Neural cell (in vitro differentiated cells): Measurements from ENCODE around the gene ZNF850. TPM values are rescaled to one million over a fixed set of nuclear protein-coding genes. Genes with fewer than 3 reads are reported as not detected.

Source experiments
- H2AFZ ChIP-seq: fragments of 200-600, 300-800 bp; sonication (generic), shearing (Covaris generic); 2 replicates; pipeline ENCODE4 v1.6.0; 2014; ENCODE audit warnings: low read depth, mild to moderate bottlenecking, antibody characterized with exemption, low read length, moderate library complexity
- H3F3A ChIP-seq: fragments of 200-600 bp; shearing (Covaris generic); 2 replicates; pipeline ENCODE4 v1.6.1; 2016; ENCODE audit warnings: mild to moderate bottlenecking, moderate library complexity, mixed read lengths, antibody characterized with exemption, low read length; ENCODE audit not compliant: insufficient read depth, poor library complexity, severe bottlenecking
- H3K27ac ChIP-seq: fragments of 200-600, 300-800 bp; sonication (generic), shearing (Covaris generic); 2 replicates; pipeline ENCODE4 v1.5.1; 2014; ENCODE audit warnings: mild to moderate bottlenecking, low read length, moderate library complexity
- H3K27me3 ChIP-seq: fragments of 300-800, 200-600 bp; sonication (generic), shearing (Covaris generic); 2 replicates; pipeline ENCODE4 v1.6.0; 2014; ENCODE audit warnings: mild to moderate bottlenecking, low read depth, low read length, moderate library complexity; ENCODE audit not compliant: insufficient read depth
- H3K36me3 ChIP-seq: fragments of 300-800, 200-600 bp; sonication (generic), shearing (Covaris generic); 2 replicates; pipeline ENCODE4 v1.5.1; 2014; ENCODE audit warnings: mild to moderate bottlenecking, antibody characterized with exemption, low read length, moderate library complexity; ENCODE audit not compliant: insufficient read depth
- H3K4me2 ChIP-seq: fragments of 300-800, 200-600 bp; sonication (generic), shearing (Covaris generic); 2 replicates; pipeline ENCODE4 v1.6.0; 2014; ENCODE audit warnings: mild to moderate bottlenecking, low read length
- H3K4me3 ChIP-seq: fragments of 300-800, 200-600 bp; sonication (generic), shearing (Covaris generic); 2 replicates; pipeline ENCODE4 v1.5.1; 2014; ENCODE audit warnings: mild to moderate bottlenecking, low read length, moderate library complexity
- H3K79me2 ChIP-seq: fragments of 200-600 bp; shearing (Covaris generic); replicated peaks from 2 replicates; pipeline ENCODE4 v1.6.0; 2014; ENCODE audit warnings: mild to moderate bottlenecking, low read length, moderate library complexity; ENCODE audit not compliant: insufficient read depth
- H3K9ac ChIP-seq: fragments of 300-800, 200-600 bp; sonication (generic), shearing (Covaris generic); 2 replicates; pipeline ENCODE4 v1.6.1; 2016; ENCODE audit warnings: mild to moderate bottlenecking, low read length, mixed read lengths
- H3K9me2 ChIP-seq: fragments of 200-600 bp; shearing (Covaris generic); 2 replicates; pipeline ENCODE4 v1.6.1; 2016; ENCODE audit warnings: mild to moderate bottlenecking, low read length, mixed read lengths; ENCODE audit not compliant: insufficient read depth
- H3K9me3 ChIP-seq: fragments of 200-600, 300-800 bp; sonication (generic), shearing (Covaris generic); 2 replicates; pipeline ENCODE4 v1.6.1; 2016; ENCODE audit warnings: mild to moderate bottlenecking, mixed run types, low read length, moderate library complexity, mixed read lengths
- H4K20me1 ChIP-seq: fragments of 200-600 bp; shearing (Covaris generic); 2 replicates; pipeline ENCODE4 v1.6.1; 2016; ENCODE audit warnings: mild to moderate bottlenecking, mixed run types; ENCODE audit not compliant: insufficient read depth
- CTCF ChIP-seq: fragments of 450-650 bp; IDR thresholded peaks from 2 replicates; pipeline ENCODE4 v1.5.1; 2014; ENCODE audit warnings: antibody characterized with exemption, mild to moderate bottlenecking, moderate library complexity; ENCODE audit not compliant: poor library complexity, severe bottlenecking
- EP300 ChIP-seq: fragments of 450-650 bp; conservative IDR thresholded peaks from 2 replicates; pipeline ENCODE4 v1.6.1; 2014; ENCODE audit warnings: antibody characterized with exemption, mild to moderate bottlenecking, moderate library complexity; ENCODE audit not compliant: poor library complexity, severe bottlenecking
- EZH2 ChIP-seq: fragments of 200-600, 300-800 bp; shearing (Covaris generic), sonication (generic); IDR thresholded peaks from 2 replicates; pipeline ENCODE4 v1.6.1; 2014; ENCODE audit warnings: antibody characterized with exemption, low read length, borderline replicate concordance, mild to moderate bottlenecking; ENCODE audit not compliant: insufficient read depth, poor library complexity, severe bottlenecking
- MXI1 ChIP-seq: fragments of 450-650 bp; conservative IDR thresholded peaks from 2 replicates; pipeline ENCODE4 v1.6.1; 2014; ENCODE audit warnings: antibody characterized with exemption, mild to moderate bottlenecking; ENCODE audit not compliant: poor library complexity, severe bottlenecking
- POLR2AphosphoS5 ChIP-seq: IDR thresholded peaks from 2 replicates; pipeline ENCODE4 v1.6.1; 2012
- RAD21 ChIP-seq: fragments of 450-650 bp; conservative IDR thresholded peaks from 2 replicates; pipeline ENCODE4 v1.6.1; 2014; ENCODE audit warnings: antibody characterized with exemption, mild to moderate bottlenecking, moderate library complexity
- SMC3 ChIP-seq: fragments of 450-650 bp; conservative IDR thresholded peaks from 2 replicates; pipeline ENCODE4 v1.6.1; 2014; ENCODE audit warnings: antibody characterized with exemption, mild to moderate bottlenecking, moderate library complexity; ENCODE audit not compliant: poor library complexity
- TAF1 ChIP-seq: IDR thresholded peaks from 2 replicates; pipeline ENCODE4 v1.6.1; 2012; ENCODE audit warnings: low read depth
- polyA plus RNA-seq: library from polyadenylated mRNA; depleted of rRNA; stranded (reverse); fragments of >200 nt; gene quantifications from 2 replicates; pipeline ENCODE4 v1.2.3, GENCODE V29; 2014
- TF ChIP-seq, protein P1 (sequence below): IDR thresholded peaks from 2 replicates; pipeline ENCODE4 v1.6.1; 2012; ENCODE audit warnings: borderline replicate concordance

ZNF850 gene
- polyA plus RNA-seq, 1 donor from 2014 or later: 1.0 TPM

GRCh38 chr19:36775768-36776167, 3.2 kb upstream of the ZNF850 start:
- no peaks in the 10 kb centered on the region for H4K20me1 ChIP-seq
- H3K27me3 ChIP-seq: no peaks in the 10 kb centered on the region
- no peaks in the 10 kb centered on the region for H3K9me2 ChIP-seq
- H2AFZ ChIP-seq: no peak overlapping the region
- no peak overlapping the region for H3K4me3 ChIP-seq
- H3K27ac ChIP-seq: no peak overlapping the region
- H3K9me3 ChIP-seq: peaks cover 9% of the 10 kb centered on the region
- no peaks in the 10 kb centered on the region for H3K79me2 ChIP-seq
- H3K9ac ChIP-seq: no peak overlapping the region
- H3K4me2 ChIP-seq: no peak overlapping the region
- H3F3A ChIP-seq: no peaks in the 10 kb centered on the region
- H3K36me3 ChIP-seq: no peaks in the 10 kb centered on the region
- TF ChIP-seq EZH2: no peak
- TF ChIP-seq EP300: no peak
- no peak for TF ChIP-seq MXI1
- TF ChIP-seq SMC3: no peak
- no peak for TF ChIP-seq TAF1
- TF ChIP-seq, protein P1, sequence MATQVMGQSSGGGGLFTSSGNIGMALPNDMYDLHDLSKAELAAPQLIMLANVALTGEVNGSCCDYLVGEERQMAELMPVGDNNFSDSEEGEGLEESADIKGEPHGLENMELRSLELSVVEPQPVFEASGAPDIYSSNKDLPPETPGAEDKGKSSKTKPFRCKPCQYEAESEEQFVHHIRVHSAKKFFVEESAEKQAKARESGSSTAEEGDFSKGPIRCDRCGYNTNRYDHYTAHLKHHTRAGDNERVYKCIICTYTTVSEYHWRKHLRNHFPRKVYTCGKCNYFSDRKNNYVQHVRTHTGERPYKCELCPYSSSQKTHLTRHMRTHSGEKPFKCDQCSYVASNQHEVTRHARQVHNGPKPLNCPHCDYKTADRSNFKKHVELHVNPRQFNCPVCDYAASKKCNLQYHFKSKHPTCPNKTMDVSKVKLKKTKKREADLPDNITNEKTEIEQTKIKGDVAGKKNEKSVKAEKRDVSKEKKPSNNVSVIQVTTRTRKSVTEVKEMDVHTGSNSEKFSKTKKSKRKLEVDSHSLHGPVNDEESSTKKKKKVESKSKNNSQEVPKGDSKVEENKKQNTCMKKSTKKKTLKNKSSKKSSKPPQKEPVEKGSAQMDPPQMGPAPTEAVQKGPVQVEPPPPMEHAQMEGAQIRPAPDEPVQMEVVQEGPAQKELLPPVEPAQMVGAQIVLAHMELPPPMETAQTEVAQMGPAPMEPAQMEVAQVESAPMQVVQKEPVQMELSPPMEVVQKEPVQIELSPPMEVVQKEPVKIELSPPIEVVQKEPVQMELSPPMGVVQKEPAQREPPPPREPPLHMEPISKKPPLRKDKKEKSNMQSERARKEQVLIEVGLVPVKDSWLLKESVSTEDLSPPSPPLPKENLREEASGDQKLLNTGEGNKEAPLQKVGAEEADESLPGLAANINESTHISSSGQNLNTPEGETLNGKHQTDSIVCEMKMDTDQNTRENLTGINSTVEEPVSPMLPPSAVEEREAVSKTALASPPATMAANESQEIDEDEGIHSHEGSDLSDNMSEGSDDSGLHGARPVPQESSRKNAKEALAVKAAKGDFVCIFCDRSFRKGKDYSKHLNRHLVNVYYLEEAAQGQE: no peak
- TF ChIP-seq RAD21: no peak
- TF ChIP-seq CTCF: no peak
- no peak for TF ChIP-seq POLR2AphosphoS5

DNA sequence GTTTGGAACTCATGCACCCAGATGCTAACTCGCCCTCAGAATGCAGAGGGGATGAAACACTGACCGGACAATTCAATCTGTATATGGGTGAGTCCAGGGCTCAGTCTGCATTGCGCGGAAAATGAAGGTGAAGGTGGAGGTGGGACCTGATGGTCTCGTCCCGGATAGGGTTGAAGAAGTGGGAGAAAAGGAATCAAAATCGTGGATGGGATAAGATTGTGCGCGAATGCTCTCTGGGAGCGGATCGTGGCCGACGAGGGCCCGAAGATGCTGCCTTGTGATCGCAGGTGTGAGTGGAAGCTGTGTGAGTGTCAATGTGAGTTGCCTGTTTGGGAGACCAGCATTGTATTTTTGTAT, 594 bp upstream of the ZNF850 start:
- H3K27me3 ChIP-seq: no peaks in the 10 kb centered on the region
- peak overlapping the region; percentile 69 for H3K9ac ChIP-seq
- H3F3A ChIP-seq: no peaks in the 10 kb centered on the region
- H3K9me3 ChIP-seq: peaks cover 9% of the 10 kb centered on the region
- H3K36me3 ChIP-seq: no peaks in the 10 kb centered on the region
- no peaks in the 10 kb centered on the region for H3K9me2 ChIP-seq
- peak overlapping the region; percentile 94 for H2AFZ ChIP-seq
- H3K27ac ChIP-seq: no peak overlapping the region
- peak overlapping the region; percentile 96 for H3K4me2 ChIP-seq
- no peaks in the 10 kb centered on the region for H3K79me2 ChIP-seq
- no peaks in the 10 kb centered on the region for H4K20me1 ChIP-seq
- peak overlapping the region; percentile 95 for H3K4me3 ChIP-seq
- TF ChIP-seq RAD21 (peak; percentile 7), CTCF (no peak), TAF1 (no peak), SMC3 (no peak)
- TF ChIP-seq, protein P1: no peak
